ENCODE data around the gene CTNND2. TPM values are rescaled to one million over a fixed set of nuclear protein-coding genes. Genes with fewer than 3 reads are reported as not detected.

Gene CTNND2
- polyA plus RNA-seq, 1 donor: 2.8 TPM

GRCh38 chr5:11878814-11879213 lies 25.4 kb downstream of the CTNND2 start:
- Histone ChIP-seq H3K36me3 (ENCODE audit: control insufficient read depth, insufficient read depth, low read length) (no peaks in the 10 kb centered on the region), H3K4me3 (ENCODE audit: low read length) (no peak overlapping the region), H3K27ac (ENCODE audit: low read length) (no peak overlapping the region), H3K27me3 (ENCODE audit: control insufficient read depth, insufficient read depth, low read length) (no peaks in the 10 kb centered on the region), H3K9me3 (ENCODE audit: control insufficient read depth, low read depth, low read length) (no peaks in the 10 kb centered on the region), H3K4me1 (ENCODE audit: control insufficient read depth, insufficient read depth, low read length) (no peaks in the 10 kb centered on the region)
- peak in 1 of 2 donors; percentile 15 for DNase-seq
- WGBS (ENCODE audit: insufficient coverage, low lambda C conversion rate): no CpG with 5 or more reads among the region's 7 CpGs

DNA sequence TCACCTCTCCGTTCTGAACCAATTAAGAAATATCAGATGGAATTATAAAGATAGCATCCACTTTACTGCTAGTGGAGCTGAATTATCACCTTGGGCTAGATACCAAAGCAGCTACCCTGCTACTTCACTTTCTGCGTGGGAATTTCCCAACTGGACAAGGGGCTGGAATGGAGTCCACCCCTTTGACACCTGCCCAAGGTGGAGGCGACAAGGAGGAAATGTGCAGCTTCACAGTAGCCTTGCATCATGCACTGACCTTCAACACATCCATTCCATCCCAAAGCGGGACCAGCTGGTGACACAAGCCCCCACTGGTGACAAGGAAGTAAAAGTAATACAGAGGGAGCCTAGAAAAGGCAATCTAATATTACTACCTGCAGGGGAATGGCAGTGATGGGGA lies 30.7 kb downstream of the CTNND2 start:
- no peaks in the 10 kb centered on the region for H3K36me3 ChIP-seq (ENCODE audit: control insufficient read depth, insufficient read depth, low read length)
- no peaks in the 10 kb centered on the region for H3K4me1 ChIP-seq (ENCODE audit: control insufficient read depth, insufficient read depth, low read length)
- DNase-seq: no peak
- H3K9me3 ChIP-seq (ENCODE audit: control insufficient read depth, low read depth, low read length): no peaks in the 10 kb centered on the region
- no peak overlapping the region for H3K27ac ChIP-seq (ENCODE audit: low read length)
- no CpG with 5 or more reads among the region's 4 CpGs for WGBS (ENCODE audit: insufficient coverage, low lambda C conversion rate)
- no peak overlapping the region for H3K4me3 ChIP-seq (ENCODE audit: low read length)
- H3K27me3 ChIP-seq (ENCODE audit: control insufficient read depth, insufficient read depth, low read length): no peaks in the 10 kb centered on the region

DNA sequence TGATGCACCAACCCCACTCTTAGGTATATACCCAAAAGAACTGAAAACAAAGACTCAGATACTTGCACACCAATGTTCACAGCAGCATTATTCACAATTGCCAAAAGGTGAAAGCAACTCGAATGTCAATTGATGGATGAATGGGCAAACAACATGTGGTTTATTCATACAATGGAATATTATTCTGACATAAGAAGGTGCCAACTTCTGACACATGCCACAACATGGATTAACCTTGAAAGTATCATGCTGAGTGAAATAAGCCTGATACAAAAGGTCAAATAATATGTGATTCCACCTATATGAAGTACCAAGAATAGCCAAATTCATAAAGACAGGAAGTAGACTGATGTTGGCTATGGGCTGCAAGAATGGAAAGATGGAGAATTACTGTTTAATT lies 35.0 kb downstream of the CTNND2 start:
- WGBS (ENCODE audit: insufficient coverage, low lambda C conversion rate): no CpG with 5 or more reads among the region's 1 CpG
- H3K9me3 ChIP-seq (ENCODE audit: control insufficient read depth, low read depth, low read length): no peaks in the 10 kb centered on the region
- no peak overlapping the region for H3K4me3 ChIP-seq (ENCODE audit: low read length)
- H3K36me3 ChIP-seq (ENCODE audit: control insufficient read depth, insufficient read depth, low read length): no peaks in the 10 kb centered on the region
- no peaks in the 10 kb centered on the region for H3K27me3 ChIP-seq (ENCODE audit: control insufficient read depth, insufficient read depth, low read length)
- H3K27ac ChIP-seq (ENCODE audit: low read length): no peak overlapping the region
- H3K4me1 ChIP-seq (ENCODE audit: control insufficient read depth, insufficient read depth, low read length): no peaks in the 10 kb centered on the region
- DNase-seq: no peak

DNA sequence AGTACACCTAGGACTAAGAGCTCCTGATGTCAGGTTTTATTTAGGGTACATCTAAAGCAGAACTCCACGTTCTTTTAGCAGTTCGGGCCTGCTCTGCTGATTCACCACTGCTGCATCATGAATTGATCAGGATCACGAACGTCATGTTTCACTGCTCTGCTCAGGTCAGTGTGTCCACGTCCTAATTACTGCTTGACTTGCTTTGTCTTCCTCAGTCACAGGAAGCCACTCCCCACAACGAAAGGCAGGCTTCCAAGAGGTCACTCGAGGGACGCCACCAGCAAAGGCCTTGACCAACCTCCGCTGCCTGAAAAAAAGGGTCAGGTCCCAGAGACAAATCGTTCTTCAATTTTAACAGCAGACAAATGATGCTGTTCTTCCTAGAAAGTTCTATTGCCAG lies 40.3 kb downstream of the CTNND2 start:
- Histone ChIP-seq H3K27ac (ENCODE audit: low read length) (no peak overlapping the region), H3K4me1 (ENCODE audit: control insufficient read depth, insufficient read depth, low read length) (no peaks in the 10 kb centered on the region)
- 100% methylated on average over 1 of the region's 10 CpGs for WGBS (ENCODE audit: insufficient coverage, low lambda C conversion rate)

DNA sequence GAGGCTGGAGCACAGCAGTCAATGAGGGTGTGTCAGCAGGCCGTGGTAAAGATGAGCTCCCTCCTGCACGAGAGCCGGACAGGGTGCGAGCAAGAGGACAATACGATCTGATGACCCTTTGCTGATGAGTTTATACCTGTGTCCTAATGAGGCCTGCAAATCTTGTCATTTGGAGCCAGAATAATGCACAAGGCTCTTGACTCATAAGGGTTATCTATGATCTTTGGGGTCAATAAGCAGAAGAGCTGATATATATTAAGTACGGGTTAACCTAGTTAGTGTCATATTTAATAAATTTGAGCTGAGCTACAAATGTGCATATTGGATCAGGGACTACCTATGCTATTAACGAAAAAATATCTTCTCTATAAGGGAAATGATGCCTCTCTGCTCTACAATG lies 46.9 kb downstream of the CTNND2 start:
- no peaks in the 10 kb centered on the region for H3K27me3 ChIP-seq (ENCODE audit: control insufficient read depth, insufficient read depth, low read length)
- H3K4me3 ChIP-seq (ENCODE audit: low read length): no peak overlapping the region
- DNase-seq: no peak
- no peaks in the 10 kb centered on the region for H3K4me1 ChIP-seq (ENCODE audit: control insufficient read depth, insufficient read depth, low read length)
- no peaks in the 10 kb centered on the region for H3K36me3 ChIP-seq (ENCODE audit: control insufficient read depth, insufficient read depth, low read length)
- H3K9me3 ChIP-seq (ENCODE audit: control insufficient read depth, low read depth, low read length): no peaks in the 10 kb centered on the region
- H3K27ac ChIP-seq (ENCODE audit: low read length): no peak overlapping the region
- WGBS (ENCODE audit: insufficient coverage, low lambda C conversion rate): 100% methylated on average over 1 of the region's 7 CpGs

More for the DNA sequence above, 40.3 kb downstream of the CTNND2 start:
- Histone ChIP-seq H3K36me3 (ENCODE audit: control insufficient read depth, insufficient read depth, low read length) (no peaks in the 10 kb centered on the region), H3K4me3 (ENCODE audit: low read length) (no peak overlapping the region), H3K27me3 (ENCODE audit: control insufficient read depth, insufficient read depth, low read length) (no peaks in the 10 kb centered on the region), H3K9me3 (ENCODE audit: control insufficient read depth, low read depth, low read length) (no peaks in the 10 kb centered on the region)
- no peak for DNase-seq

DNA sequence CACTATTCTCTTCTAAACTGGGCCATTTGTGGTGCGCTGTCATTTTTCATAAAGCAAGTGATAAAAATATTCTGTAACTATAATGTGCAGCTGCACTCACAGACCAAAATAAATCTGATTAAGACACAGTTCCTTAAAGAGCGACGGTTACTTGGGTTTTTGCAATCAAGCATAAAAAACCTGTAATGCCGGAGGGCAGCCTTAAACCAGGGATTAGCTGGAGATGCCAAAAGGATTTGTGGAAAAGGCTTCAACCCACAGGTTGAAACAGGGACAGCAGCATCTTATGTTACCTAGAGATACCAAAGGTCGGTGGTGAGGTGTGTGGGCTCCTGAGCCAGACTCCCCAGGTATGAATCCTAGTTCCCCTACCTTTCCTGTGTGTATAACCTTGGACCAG lies 49.3 kb downstream of the CTNND2 start:
- DNase-seq: no peak
- H3K27ac ChIP-seq (ENCODE audit: low read length): no peak overlapping the region
- H3K4me1 ChIP-seq (ENCODE audit: control insufficient read depth, insufficient read depth, low read length): no peaks in the 10 kb centered on the region
- H3K9me3 ChIP-seq (ENCODE audit: control insufficient read depth, low read depth, low read length): no peaks in the 10 kb centered on the region
- H3K27me3 ChIP-seq (ENCODE audit: control insufficient read depth, insufficient read depth, low read length): no peaks in the 10 kb centered on the region
- no CpG with 5 or more reads among the region's 5 CpGs for WGBS (ENCODE audit: insufficient coverage, low lambda C conversion rate)
- no peak overlapping the region for H3K4me3 ChIP-seq (ENCODE audit: low read length)
- H3K36me3 ChIP-seq (ENCODE audit: control insufficient read depth, insufficient read depth, low read length): no peaks in the 10 kb centered on the region

DNA sequence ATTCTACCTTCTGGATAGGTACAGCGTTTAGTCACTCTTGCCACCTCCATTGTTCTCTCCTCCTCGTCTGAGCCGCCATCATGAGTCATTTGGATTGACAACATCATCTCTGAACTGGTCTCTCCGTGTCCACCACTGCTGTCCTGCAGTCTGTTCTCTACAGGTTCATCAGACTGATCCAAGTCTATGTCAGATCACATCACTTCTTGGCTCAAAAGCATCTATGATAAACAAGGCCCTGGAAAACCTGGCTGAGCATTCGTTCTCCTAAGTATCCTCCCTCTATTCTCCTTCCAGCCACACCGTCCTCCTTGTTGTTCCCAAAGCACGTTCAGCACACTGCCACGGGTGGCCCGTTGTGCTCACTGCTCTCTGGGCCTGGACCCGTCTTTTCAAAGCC lies 50.5 kb downstream of the CTNND2 start:
- WGBS (ENCODE audit: insufficient coverage, low lambda C conversion rate): 90% methylated on average over 2 of the region's 10 CpGs
- Histone ChIP-seq H3K4me3 (ENCODE audit: low read length) (no peak overlapping the region), H3K27me3 (ENCODE audit: control insufficient read depth, insufficient read depth, low read length) (no peaks in the 10 kb centered on the region), H3K36me3 (ENCODE audit: control insufficient read depth, insufficient read depth, low read length) (no peaks in the 10 kb centered on the region), H3K4me1 (ENCODE audit: control insufficient read depth, insufficient read depth, low read length) (no peaks in the 10 kb centered on the region), H3K9me3 (ENCODE audit: control insufficient read depth, low read depth, low read length) (no peaks in the 10 kb centered on the region), H3K27ac (ENCODE audit: low read length) (no peak overlapping the region)
- no peak for DNase-seq

GRCh38 chr5:11853140-11853539 lies 51.1 kb downstream of the CTNND2 start:
- H3K9me3 ChIP-seq (ENCODE audit: control insufficient read depth, low read depth, low read length): no peaks in the 10 kb centered on the region
- H3K36me3 ChIP-seq (ENCODE audit: control insufficient read depth, insufficient read depth, low read length): no peaks in the 10 kb centered on the region
- H3K4me3 ChIP-seq (ENCODE audit: low read length): no peak overlapping the region
- no peaks in the 10 kb centered on the region for H3K27me3 ChIP-seq (ENCODE audit: control insufficient read depth, insufficient read depth, low read length)
- no peaks in the 10 kb centered on the region for H3K4me1 ChIP-seq (ENCODE audit: control insufficient read depth, insufficient read depth, low read length)
- H3K27ac ChIP-seq (ENCODE audit: low read length): no peak overlapping the region
- no peak for DNase-seq

GRCh38 chr5:11852717-11853087 lies 51.5 kb downstream of the CTNND2 start:
- no peaks in the 10 kb centered on the region for H3K27me3 ChIP-seq (ENCODE audit: control insufficient read depth, insufficient read depth, low read length)
- no peaks in the 10 kb centered on the region for H3K36me3 ChIP-seq (ENCODE audit: control insufficient read depth, insufficient read depth, low read length)
- DNase-seq: no peak
- H3K27ac ChIP-seq (ENCODE audit: low read length): no peak overlapping the region
- H3K4me1 ChIP-seq (ENCODE audit: control insufficient read depth, insufficient read depth, low read length): no peaks in the 10 kb centered on the region
- H3K4me3 ChIP-seq (ENCODE audit: low read length): no peak overlapping the region
- WGBS (ENCODE audit: insufficient coverage, low lambda C conversion rate): no CpG with 5 or more reads among the region's 1 CpG
- H3K9me3 ChIP-seq (ENCODE audit: control insufficient read depth, low read depth, low read length): no peaks in the 10 kb centered on the region

- no peaks in the 10 kb centered on the region for H3K36me3 ChIP-seq (ENCODE audit: control insufficient read depth, insufficient read depth, low read length)
- 55% methylated on average over 4 of the region's 4 CpGs for WGBS (ENCODE audit: insufficient coverage, low lambda C conversion rate)
- H3K4me3 ChIP-seq (ENCODE audit: low read length): no peak overlapping the region
- no peaks in the 10 kb centered on the region for H3K27me3 ChIP-seq (ENCODE audit: control insufficient read depth, insufficient read depth, low read length)
- H3K9me3 ChIP-seq (ENCODE audit: control insufficient read depth, low read depth, low read length): no peaks in the 10 kb centered on the region
- no peak for DNase-seq
- no peaks in the 10 kb centered on the region for H3K4me1 ChIP-seq (ENCODE audit: control insufficient read depth, insufficient read depth, low read length)
- no peak overlapping the region for H3K27ac ChIP-seq (ENCODE audit: low read length)
These were observed 52.1 kb downstream of the CTNND2 start for GRCh38 chr5:11851965-11852716.

DNA sequence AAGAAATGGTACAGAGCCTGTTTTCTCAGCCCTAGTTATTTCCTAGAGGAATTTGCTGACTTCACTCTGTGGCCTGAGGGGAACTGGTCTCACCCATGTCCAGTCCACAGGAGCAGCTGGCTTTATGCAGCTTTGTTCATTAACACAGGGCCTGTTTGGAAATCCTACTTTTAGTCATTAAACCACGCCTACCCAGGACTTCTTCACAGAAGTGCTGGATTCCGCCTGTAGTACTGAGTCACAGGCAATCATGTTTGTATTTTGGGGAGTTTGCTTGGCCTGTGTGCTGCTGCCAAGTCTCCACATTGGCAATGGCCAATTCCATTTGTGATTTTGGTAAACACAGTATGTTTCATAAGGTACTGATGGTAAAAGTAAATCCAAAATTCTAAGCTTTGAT lies 52.8 kb downstream of the CTNND2 start:
- Histone ChIP-seq H3K4me1 (ENCODE audit: control insufficient read depth, insufficient read depth, low read length) (no peaks in the 10 kb centered on the region), H3K4me3 (ENCODE audit: low read length) (no peak overlapping the region), H3K27ac (ENCODE audit: low read length) (no peak overlapping the region), H3K27me3 (ENCODE audit: control insufficient read depth, insufficient read depth, low read length) (no peaks in the 10 kb centered on the region), H3K36me3 (ENCODE audit: control insufficient read depth, insufficient read depth, low read length) (no peaks in the 10 kb centered on the region), H3K9me3 (ENCODE audit: control insufficient read depth, low read depth, low read length) (no peaks in the 10 kb centered on the region)
- DNase-seq: no peak
- WGBS (ENCODE audit: insufficient coverage, low lambda C conversion rate): no CpG with 5 or more reads among the region's 2 CpGs

Data from large intestine (tissue), 3 donors.